ENCODE results near the gene FREM2. TPM values are rescaled to one million over a fixed set of nuclear protein-coding genes. Genes with fewer than 3 reads are reported as not detected.

The FREM2 gene
- total RNA-seq, 1 donor from 2014 or later = not detected

DNA sequence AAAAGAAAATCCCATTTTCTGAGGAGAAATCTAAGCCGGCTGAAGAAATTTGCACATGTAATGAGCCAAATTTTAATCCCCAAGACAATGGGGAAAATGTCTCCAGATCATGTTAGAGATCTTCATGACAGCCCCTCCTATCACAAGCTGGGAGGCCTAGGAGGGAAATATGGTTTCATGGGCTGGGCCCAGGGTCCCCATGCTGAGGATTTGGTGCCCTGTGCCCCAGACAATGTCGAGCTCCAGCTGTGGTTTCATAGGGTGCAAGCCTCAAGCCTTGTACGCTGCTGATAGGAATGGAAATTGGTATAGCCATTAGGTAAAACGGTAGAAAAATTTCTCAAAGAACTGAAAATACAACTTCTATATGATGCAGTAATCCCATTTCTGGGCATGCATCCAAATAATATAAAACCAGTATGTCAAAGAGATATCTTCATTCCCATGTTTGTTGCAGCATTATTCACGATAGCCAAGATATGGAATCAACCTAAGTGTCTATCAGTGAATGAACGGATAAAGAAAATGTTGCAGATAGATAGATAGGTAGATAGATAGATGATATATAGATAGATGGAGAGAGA lies 19.3 kb upstream of the FREM2 start:
- H3K4me3 ChIP-seq (ENCODE audit: low read depth, low read length) = no peak overlapping the region
- no peak for DNase-seq (ENCODE audit: low read depth)
- TF ChIP-seq, protein P1, sequence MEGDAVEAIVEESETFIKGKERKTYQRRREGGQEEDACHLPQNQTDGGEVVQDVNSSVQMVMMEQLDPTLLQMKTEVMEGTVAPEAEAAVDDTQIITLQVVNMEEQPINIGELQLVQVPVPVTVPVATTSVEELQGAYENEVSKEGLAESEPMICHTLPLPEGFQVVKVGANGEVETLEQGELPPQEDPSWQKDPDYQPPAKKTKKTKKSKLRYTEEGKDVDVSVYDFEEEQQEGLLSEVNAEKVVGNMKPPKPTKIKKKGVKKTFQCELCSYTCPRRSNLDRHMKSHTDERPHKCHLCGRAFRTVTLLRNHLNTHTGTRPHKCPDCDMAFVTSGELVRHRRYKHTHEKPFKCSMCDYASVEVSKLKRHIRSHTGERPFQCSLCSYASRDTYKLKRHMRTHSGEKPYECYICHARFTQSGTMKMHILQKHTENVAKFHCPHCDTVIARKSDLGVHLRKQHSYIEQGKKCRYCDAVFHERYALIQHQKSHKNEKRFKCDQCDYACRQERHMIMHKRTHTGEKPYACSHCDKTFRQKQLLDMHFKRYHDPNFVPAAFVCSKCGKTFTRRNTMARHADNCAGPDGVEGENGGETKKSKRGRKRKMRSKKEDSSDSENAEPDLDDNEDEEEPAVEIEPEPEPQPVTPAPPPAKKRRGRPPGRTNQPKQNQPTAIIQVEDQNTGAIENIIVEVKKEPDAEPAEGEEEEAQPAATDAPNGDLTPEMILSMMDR (IDR thresholded peaks at IDR 0.05; ENCODE audit: insufficient read depth, low read length, severe bottlenecking) = no peak
- no peak for FAIRE-seq
- no peaks in the 10 kb centered on the region for H3K36me3 ChIP-seq (ENCODE audit: control insufficient read depth, insufficient read depth, low read length)
- no peaks in the 10 kb centered on the region for H3K27me3 ChIP-seq (ENCODE audit: control insufficient read depth, insufficient read depth, low read length)

DNA sequence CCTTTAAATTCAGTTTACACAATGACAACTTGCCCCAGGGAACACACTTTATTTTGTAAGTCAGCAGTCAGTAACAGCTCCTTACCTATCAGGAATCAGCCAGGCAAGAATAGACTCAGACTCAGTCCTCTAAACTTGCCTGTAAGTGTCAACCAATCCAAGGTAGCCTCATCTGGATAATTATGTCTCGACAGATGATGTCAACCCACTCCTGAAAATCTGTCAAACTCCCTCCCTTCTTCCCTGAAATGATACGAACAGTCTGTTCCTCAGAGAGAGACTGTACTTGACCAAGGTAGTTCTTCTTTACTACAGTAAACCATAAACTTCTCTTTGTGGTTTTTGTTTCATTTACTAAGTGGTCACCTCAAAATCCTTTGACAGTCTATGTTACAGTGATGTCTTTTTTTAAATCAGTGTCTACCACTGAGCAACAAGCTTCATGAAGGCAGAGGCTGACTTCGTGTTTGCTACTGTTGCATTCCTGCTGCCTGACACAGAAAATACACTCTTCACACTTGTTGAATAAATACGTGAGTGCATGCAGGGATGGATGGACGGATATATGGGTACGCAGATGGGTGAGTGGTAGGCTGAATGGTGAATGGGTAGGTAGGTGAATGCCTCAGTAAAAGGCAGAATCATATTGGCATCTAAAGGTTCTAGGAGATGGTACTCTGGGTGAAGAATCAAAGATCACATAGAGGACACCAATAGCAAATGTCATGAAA lies 17.5 kb upstream of the FREM2 start:
- TF ChIP-seq, protein P1 (IDR thresholded peaks at IDR 0.05; ENCODE audit: insufficient read depth, low read length, severe bottlenecking) = no peak
- Histone ChIP-seq H3K27me3 (ENCODE audit: control insufficient read depth, insufficient read depth, low read length) (no peaks in the 10 kb centered on the region), H3K36me3 (ENCODE audit: control insufficient read depth, insufficient read depth, low read length) (no peaks in the 10 kb centered on the region), H3K4me3 (ENCODE audit: low read depth, low read length) (no peak overlapping the region)
- DNase-seq (ENCODE audit: low read depth) (no peak), FAIRE-seq (no peak)

DNA sequence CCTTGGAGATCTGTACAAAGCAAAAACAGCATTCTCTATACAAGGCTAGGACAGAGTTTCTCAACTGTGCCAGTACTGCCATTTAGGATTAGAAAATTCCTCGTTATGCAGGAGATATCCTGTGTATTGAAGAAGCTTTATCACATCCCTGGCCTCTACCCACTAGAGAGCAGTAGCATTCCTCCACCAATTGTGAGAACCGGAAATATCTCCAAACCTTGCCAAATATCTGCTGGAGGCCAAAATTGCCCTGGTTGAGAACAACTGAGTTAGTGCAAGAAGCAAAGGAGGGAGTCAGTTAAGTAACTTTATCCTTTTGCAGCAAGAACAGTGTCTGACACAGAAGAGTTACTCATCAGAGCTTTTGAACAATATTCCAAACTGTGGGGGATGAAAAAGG lies 16.2 kb upstream of the FREM2 start:
- Histone ChIP-seq H3K36me3 (ENCODE audit: control insufficient read depth, insufficient read depth, low read length) (no peaks in the 10 kb centered on the region), H3K27me3 (ENCODE audit: control insufficient read depth, insufficient read depth, low read length) (no peaks in the 10 kb centered on the region), H3K4me3 (ENCODE audit: low read depth, low read length) (no peak overlapping the region)
- peak; percentile 66 for DNase-seq (ENCODE audit: low read depth)
- TF ChIP-seq, protein P1 (IDR thresholded peaks at IDR 0.05; ENCODE audit: insufficient read depth, low read length, severe bottlenecking) = no peak
- FAIRE-seq = no peak

DNA sequence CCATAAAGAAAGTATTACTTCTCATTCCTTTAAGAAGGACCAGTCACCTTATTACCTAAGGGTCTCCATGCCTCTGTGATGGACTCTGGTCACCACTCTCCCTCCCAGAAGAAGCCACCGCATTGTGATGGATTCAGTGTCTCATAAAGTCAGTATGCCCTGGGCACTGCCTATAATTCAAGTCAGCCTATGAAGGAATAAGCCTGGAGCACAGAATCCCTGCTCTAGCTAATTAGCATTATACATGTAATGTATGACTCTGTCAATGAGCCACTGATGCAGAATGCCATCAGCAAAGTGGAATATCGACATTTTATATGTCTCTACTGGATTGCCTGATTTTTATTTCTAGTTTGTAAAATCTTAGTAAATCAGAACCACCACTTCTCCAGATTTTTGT lies 14.9 kb upstream of the FREM2 start:
- no peak for FAIRE-seq
- no peak overlapping the region for H3K4me3 ChIP-seq (ENCODE audit: low read depth, low read length)
- TF ChIP-seq, protein P1 (IDR thresholded peaks at IDR 0.05; ENCODE audit: insufficient read depth, low read length, severe bottlenecking) = no peak
- no peaks in the 10 kb centered on the region for H3K27me3 ChIP-seq (ENCODE audit: control insufficient read depth, insufficient read depth, low read length)
- H3K36me3 ChIP-seq (ENCODE audit: control insufficient read depth, insufficient read depth, low read length) = no peaks in the 10 kb centered on the region
- DNase-seq (ENCODE audit: low read depth) = no peak

DNA sequence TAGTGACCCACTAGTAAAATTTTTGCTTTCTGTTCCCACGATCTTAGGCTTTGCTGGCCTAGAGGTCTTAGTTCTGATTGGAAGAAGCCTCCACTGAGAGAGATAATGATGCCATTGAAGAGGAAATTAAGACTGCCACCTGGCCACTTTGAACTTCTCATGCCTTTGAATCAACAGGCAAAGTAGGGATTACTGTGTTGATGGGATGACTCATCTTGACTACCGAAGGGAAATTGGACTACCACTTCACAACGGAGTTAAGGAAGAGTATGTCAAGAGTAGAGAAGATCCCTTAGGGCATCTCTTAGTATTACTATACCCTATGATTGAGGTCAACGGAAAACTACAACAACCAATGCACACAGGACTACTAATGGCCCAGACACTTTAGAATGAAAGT lies 12.7 kb upstream of the FREM2 start:
- no peak for FAIRE-seq

More for the DNA sequence above, 12.7 kb upstream of the FREM2 start:
- Histone ChIP-seq H3K36me3 (ENCODE audit: control insufficient read depth, insufficient read depth, low read length) (no peaks in the 10 kb centered on the region), H3K4me3 (ENCODE audit: low read depth, low read length) (no peak overlapping the region), H3K27me3 (ENCODE audit: control insufficient read depth, insufficient read depth, low read length) (no peaks in the 10 kb centered on the region)
- DNase-seq (ENCODE audit: low read depth) = peak; percentile 69
- TF ChIP-seq, protein P1 (IDR thresholded peaks at IDR 0.05; ENCODE audit: insufficient read depth, low read length, severe bottlenecking) = no peak
